ENCODE results near the gene OPCML. TPM values are rescaled to one million over a fixed set of nuclear protein-coding genes. Genes with fewer than 3 reads are reported as not detected.

OPCML gene
- total RNA-seq, 1 donor from 2014 or later = not detected

DNA sequence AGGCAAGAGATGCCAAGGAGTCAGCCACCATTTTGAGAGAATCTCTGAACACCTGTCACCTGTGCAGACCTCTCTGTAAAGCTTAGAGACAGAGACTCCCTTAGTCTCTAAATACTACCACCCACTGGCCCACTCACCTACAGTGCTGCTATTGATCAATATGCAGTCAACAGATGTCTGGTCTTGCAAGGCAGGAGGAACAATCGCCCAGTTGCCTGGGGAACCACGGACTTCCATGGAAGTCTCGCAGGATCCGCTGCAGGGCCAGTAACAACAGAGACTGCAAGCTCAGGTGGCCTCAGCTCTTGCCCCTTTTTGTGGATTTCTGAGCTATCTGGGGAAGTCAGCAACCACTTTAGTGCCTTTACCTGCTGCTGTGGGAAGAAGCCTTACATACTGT lies 195.1 kb downstream of the OPCML start:
- Histone ChIP-seq H3K27me3 (no peaks in the 10 kb centered on the region), H3K27ac (no peak overlapping the region), H3K9me3 (no peaks in the 10 kb centered on the region), H3K4me1 (no peaks in the 10 kb centered on the region), H3K36me3 (no peaks in the 10 kb centered on the region), H3K4me3 (no peak overlapping the region)
- intact Hi-C loops (cut with DNase I) = no loop called here
- TF ChIP-seq POLR2A (IDR thresholded peaks at IDR 0.05) (no peak), POLR2AphosphoS5 (IDR thresholded peaks at IDR 0.05; ENCODE audit: insufficient read depth in 1 of 2, low read depth in 1 of 2) (no peak)
- TF ChIP-seq, protein P1, sequence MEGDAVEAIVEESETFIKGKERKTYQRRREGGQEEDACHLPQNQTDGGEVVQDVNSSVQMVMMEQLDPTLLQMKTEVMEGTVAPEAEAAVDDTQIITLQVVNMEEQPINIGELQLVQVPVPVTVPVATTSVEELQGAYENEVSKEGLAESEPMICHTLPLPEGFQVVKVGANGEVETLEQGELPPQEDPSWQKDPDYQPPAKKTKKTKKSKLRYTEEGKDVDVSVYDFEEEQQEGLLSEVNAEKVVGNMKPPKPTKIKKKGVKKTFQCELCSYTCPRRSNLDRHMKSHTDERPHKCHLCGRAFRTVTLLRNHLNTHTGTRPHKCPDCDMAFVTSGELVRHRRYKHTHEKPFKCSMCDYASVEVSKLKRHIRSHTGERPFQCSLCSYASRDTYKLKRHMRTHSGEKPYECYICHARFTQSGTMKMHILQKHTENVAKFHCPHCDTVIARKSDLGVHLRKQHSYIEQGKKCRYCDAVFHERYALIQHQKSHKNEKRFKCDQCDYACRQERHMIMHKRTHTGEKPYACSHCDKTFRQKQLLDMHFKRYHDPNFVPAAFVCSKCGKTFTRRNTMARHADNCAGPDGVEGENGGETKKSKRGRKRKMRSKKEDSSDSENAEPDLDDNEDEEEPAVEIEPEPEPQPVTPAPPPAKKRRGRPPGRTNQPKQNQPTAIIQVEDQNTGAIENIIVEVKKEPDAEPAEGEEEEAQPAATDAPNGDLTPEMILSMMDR (IDR thresholded peaks at IDR 0.05) = no peak
- no peak for DNase-seq (ENCODE audit: extremely low spot score in 2 of 2)

DNA sequence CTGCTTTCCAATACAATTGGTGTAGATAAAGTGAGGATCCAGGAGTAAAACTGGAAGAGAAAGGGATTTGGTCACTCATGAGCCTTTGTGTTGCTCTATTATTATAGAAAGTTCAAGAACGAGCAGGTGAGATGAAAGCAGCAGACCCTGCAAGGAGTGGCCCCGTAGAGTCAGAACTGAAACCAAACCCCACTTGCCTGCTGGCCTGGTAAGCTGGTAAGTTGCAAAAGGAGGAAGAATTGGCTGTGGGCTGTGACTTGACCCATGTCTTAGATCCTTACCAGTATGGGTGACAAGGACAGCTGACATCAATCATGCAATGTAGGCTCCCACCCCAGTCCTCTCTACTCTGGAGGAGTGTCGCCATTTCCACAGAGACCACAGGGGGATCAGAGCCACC lies 201.3 kb downstream of the OPCML start:
- H3K4me3 ChIP-seq = no peak overlapping the region
- no peaks in the 10 kb centered on the region for H3K9me3 ChIP-seq
- no peaks in the 10 kb centered on the region for H3K4me1 ChIP-seq
- no peak overlapping the region for H3K27ac ChIP-seq
- TF ChIP-seq, protein P1 (IDR thresholded peaks at IDR 0.05) = no peak
- TF ChIP-seq POLR2AphosphoS5 (IDR thresholded peaks at IDR 0.05; ENCODE audit: insufficient read depth in 1 of 2, low read depth in 1 of 2) (no peak), POLR2A (IDR thresholded peaks at IDR 0.05) (no peak)
- H3K27me3 ChIP-seq = no peaks in the 10 kb centered on the region
- DNase-seq (ENCODE audit: extremely low spot score in 2 of 2) = no peak
- intact Hi-C loops (cut with DNase I) = no loop called here
- H3K36me3 ChIP-seq = no peaks in the 10 kb centered on the region

DNA sequence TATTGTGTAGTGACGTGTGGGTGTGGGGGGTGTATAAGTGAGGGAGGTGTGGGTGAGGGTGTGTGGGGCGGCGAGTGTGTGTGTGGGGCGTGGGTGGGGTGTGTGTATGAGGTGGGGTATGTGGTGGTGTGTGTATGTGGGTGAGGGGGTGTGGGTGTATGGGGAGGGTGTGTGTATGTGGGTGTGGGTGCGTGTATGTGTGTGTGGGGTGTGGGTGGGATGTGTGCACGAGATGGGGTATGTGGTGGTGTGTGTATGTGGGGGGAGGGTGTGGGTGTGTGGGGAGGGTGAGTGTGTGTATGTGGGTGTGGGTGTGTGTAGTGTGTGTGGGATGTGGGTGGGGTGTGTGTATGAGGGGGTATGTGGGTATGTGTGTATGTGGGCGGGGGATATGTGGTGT lies 205.5 kb downstream of the OPCML start:
- Histone ChIP-seq H3K27me3 (no peaks in the 10 kb centered on the region), H3K36me3 (no peaks in the 10 kb centered on the region), H3K27ac (no peak overlapping the region), H3K9me3 (no peaks in the 10 kb centered on the region), H3K4me3 (no peak overlapping the region), H3K4me1 (no peaks in the 10 kb centered on the region)
- no peak for TF ChIP-seq POLR2AphosphoS5 (IDR thresholded peaks at IDR 0.05; ENCODE audit: insufficient read depth in 1 of 2, low read depth in 1 of 2)
- TF ChIP-seq, protein P1 (IDR thresholded peaks at IDR 0.05) = no peak
- no peak for TF ChIP-seq POLR2A (IDR thresholded peaks at IDR 0.05)
- DNase-seq (ENCODE audit: extremely low spot score in 2 of 2) = no peak
- intact Hi-C loops (cut with DNase I) = no loop called here

DNA sequence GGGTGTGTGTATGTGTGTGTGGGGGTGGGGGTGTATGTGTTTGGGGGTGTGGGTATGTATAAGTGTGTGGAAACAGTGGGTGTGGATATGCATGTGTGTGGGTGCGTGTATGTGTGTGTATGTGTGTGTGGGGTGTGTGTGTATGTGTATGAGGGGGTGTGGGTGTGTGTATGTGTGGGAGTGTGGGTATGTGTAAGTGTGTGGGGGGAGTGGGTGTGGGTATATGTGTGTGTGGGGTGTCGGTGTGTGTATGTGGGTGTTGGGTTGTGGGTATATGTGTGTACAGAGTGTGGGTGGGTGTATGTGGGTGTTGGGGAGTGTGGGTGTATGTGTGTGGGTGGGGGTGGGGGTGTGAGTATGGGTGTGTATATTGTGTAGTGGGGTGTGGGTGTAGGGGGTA lies 206.0 kb downstream of the OPCML start:
- H3K9me3 ChIP-seq = no peaks in the 10 kb centered on the region
- intact Hi-C loops (cut with DNase I) = no loop called here
- DNase-seq (ENCODE audit: extremely low spot score in 2 of 2) = no peak
- no peak overlapping the region for H3K27ac ChIP-seq
- H3K36me3 ChIP-seq = no peaks in the 10 kb centered on the region
- TF ChIP-seq, protein P1 (IDR thresholded peaks at IDR 0.05) = no peak
- TF ChIP-seq POLR2AphosphoS5 (IDR thresholded peaks at IDR 0.05; ENCODE audit: insufficient read depth in 1 of 2, low read depth in 1 of 2) = no peak
- no peak for TF ChIP-seq POLR2A (IDR thresholded peaks at IDR 0.05)
- no peaks in the 10 kb centered on the region for H3K27me3 ChIP-seq
- H3K4me3 ChIP-seq = no peak overlapping the region
- no peaks in the 10 kb centered on the region for H3K4me1 ChIP-seq

DNA sequence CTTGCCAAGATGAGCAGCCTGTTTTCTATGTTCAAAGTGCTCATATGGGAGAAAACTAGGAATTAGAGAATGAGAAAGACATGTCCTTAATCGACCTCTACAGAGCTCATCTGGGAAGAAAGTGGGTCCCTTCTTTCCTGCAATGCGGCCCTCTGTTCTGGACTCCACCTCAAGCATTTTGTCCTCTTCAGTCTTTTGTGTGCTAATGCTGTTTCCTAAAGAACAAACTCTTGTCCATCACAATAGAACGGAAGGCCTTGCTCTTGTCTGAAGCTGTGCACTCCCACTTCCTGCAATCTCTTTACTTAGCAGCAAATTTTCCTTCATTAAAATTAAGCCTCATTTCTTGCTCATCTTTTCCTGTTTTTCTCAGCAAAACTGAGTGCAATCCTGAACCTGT lies 206.6 kb downstream of the OPCML start:
- no peak overlapping the region for H3K4me3 ChIP-seq
- no peaks in the 10 kb centered on the region for H3K4me1 ChIP-seq
- no peak for DNase-seq (ENCODE audit: extremely low spot score in 2 of 2)
- intact Hi-C loops (cut with DNase I) = no loop called here
- TF ChIP-seq, protein P1 (IDR thresholded peaks at IDR 0.05) = no peak
- H3K9me3 ChIP-seq = no peaks in the 10 kb centered on the region
- no peaks in the 10 kb centered on the region for H3K36me3 ChIP-seq
- no peak overlapping the region for H3K27ac ChIP-seq
- H3K27me3 ChIP-seq = no peaks in the 10 kb centered on the region

Measured in vagina (tissue), 2 donors.